ENCODE data around the gene CLEC4F.

The CLEC4F gene, protein sequence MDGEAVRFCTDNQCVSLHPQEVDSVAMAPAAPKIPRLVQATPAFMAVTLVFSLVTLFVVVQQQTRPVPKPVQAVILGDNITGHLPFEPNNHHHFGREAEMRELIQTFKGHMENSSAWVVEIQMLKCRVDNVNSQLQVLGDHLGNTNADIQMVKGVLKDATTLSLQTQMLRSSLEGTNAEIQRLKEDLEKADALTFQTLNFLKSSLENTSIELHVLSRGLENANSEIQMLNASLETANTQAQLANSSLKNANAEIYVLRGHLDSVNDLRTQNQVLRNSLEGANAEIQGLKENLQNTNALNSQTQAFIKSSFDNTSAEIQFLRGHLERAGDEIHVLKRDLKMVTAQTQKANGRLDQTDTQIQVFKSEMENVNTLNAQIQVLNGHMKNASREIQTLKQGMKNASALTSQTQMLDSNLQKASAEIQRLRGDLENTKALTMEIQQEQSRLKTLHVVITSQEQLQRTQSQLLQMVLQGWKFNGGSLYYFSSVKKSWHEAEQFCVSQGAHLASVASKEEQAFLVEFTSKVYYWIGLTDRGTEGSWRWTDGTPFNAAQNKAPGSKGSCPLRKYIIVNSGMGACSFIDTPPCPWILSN

GRCh38 chr2:70820499-70820898 lies at the start of gene CLEC4F:
TSS of gene CLEC4F (minus strand) at chr2:70820599. CDS start at chr2:70820523, 76 bp downstream.
- DNase-seq (ENCODE audit: low read depth in 2 of 2), result no peak

GRCh38 chr2:70868970-70869369 lies 48.6 kb upstream of the CLEC4F start:
- DNase-seq (ENCODE audit: low read depth in 2 of 2), result no peak

GRCh38 chr2:70861777-70862625 lies 41.6 kb upstream of the CLEC4F start:
- peak; percentile 26 to 41 for DNase-seq (ENCODE audit: low read depth in 2 of 2)

- no peak for DNase-seq (ENCODE audit: low read depth in 2 of 2)
Measured at GRCh38 chr2:70855667-70856066, 35.3 kb upstream of the CLEC4F start.

- DNase-seq (ENCODE audit: low read depth in 2 of 2), result no peak
Measured at GRCh38 chr2:70854411-70854810, 34.0 kb upstream of the CLEC4F start.

GRCh38 chr2:70852824-70853223 lies 32.4 kb upstream of the CLEC4F start:
- DNase-seq (ENCODE audit: low read depth in 2 of 2), result no peak

- DNase-seq (ENCODE audit: low read depth in 2 of 2), result no peak
Measured at GRCh38 chr2:70851704-70852103, 31.3 kb upstream of the CLEC4F start.

DNA sequence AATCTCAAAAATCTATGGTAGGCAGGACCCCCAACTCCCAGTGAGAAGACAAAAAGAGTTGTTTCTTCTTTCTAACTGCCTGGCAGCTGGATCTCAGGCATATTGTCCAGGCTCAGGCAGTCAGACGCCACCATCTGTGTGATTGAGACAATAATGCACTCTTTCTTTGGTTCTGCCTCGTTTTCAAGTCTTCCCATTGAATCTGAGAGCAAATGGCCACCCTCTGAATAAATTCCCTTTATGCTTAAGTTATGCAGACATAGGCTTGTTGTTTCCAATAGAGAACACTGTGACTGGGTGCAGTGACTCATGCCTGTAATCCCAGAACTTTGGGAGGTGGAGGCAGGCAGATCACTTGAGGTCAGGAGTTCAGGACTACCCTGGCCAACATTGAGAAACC lies 30.5 kb upstream of the CLEC4F start:
- DNase-seq (ENCODE audit: low read depth in 2 of 2), result no peak

DNA sequence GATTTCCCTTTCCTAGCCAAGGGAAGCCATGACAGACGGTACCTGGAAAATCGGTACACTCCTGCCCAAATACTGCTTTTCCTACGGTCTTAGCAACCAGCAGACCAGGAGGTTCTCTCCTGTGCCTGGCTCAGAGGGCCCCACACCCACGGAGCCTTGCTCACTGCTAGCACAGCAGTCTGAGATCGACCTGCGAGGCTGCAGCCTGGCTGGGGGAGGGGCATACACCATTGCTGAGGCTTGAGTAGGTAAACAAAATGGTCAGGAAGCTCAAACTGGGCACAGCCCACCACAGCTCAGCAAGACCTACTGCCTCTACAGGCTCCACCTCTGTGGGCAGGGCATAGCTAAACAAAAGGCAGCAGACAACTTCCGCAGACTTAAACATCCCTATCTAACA lies 22.0 kb upstream of the CLEC4F start:
- DNase-seq (ENCODE audit: low read depth in 2 of 2), result no peak

- no peak for DNase-seq (ENCODE audit: low read depth in 2 of 2)
Measured at GRCh38 chr2:70837980-70838925, 17.9 kb upstream of the CLEC4F start.

DNA sequence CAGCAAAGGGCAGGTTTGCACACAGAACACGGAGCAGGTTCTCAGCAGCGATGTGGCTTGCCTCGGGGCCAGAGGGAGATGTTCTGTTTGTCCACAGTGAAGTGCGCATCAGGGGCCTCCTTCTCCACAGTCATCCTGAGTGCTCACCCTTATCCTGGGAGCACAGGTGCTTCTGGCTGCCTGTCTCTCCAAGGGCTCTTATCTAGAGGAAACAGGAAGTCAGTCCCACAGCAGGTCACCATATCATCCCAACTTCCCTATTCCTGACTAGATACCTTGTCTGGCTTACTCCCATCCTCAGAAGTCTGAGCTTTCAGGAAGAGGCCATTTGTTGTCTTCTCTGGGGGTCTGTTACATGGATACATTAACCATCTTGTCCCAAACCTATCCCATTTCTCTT lies 15.2 kb upstream of the CLEC4F start, which contains the start of gene CD207:
Gene CD207 (minus strand): TSS at position 174 of the 400 bp plus-strand sequence. CDS start 40 bp downstream, at position 134.
- no peak for DNase-seq (ENCODE audit: low read depth in 2 of 2)

GRCh38 chr2:70834881-70835280 lies 14.5 kb upstream of the CLEC4F start:
- DNase-seq (ENCODE audit: low read depth in 2 of 2), result no peak

- no peak for DNase-seq (ENCODE audit: low read depth in 2 of 2)
Measured at GRCh38 chr2:70834106-70834505, 13.7 kb upstream of the CLEC4F start.

DNA sequence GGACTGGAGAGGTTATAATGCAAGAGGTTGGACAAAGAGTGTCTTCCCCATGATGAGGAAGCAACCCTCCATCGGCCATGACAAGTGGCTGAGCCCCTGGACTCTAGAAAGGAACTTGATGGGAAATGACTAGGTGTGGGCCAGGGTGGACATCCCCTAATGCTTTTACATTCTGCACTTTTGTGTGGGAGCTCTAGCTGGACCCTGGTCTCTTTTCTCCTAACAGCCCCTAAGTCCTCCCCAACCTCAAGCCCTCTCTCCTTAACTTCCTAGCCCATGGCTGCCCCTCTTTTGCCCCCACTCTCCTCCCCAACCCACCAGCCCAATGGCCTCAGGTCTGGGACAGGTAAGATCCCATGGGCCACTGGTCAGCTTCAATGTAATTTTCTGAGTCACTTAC lies 12.8 kb upstream of the CLEC4F start:
- DNase-seq (ENCODE audit: low read depth in 2 of 2), result no peak

GRCh38 chr2:70832386-70832785 lies 12.0 kb upstream of the CLEC4F start:
- DNase-seq (ENCODE audit: low read depth in 2 of 2), result no peak

DNA sequence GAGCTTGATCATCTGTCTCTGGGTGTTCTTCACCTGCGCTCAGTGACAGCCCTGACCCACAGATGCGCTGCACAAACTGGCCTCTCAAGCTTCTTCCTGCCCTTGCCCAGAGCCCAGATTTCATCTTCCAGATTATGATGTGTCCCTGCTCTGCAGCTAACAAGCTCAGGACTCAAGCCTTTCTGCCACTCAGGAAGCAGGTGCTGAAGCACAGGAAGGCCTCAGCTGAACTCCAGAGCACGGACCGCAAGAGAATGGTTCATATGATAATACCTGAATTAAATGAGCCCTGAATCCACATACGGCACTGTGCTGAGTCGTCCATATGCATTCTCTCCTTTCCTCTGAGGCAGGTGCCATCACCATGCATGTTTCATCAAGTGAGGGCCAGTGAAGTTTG lies 11.5 kb upstream of the CLEC4F start:
- no peak for DNase-seq (ENCODE audit: low read depth in 2 of 2)

GRCh38 chr2:70830366-70830765 lies 10.0 kb upstream of the CLEC4F start:
- no peak for DNase-seq (ENCODE audit: low read depth in 2 of 2)

DNA sequence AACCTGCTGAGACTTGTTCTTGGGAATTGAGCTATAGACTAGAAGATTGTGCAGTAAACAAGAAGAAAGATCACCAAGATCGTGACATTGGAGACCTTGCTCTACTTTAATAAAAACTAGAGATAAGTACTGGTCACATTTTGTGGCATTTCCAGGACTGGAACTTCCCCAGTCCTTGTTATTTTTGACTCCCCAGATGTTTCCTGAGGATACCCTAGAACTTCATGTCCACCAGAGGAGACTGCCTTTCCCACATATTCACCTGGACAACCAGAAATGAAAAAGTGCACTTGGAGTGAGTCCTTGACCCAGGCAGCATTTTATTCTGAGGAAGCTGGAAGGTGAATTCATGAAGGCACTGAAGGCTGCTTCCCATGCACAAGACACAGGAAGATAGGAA lies 9.5 kb upstream of the CLEC4F start:
- DNase-seq (ENCODE audit: low read depth in 2 of 2), result no peak

DNA sequence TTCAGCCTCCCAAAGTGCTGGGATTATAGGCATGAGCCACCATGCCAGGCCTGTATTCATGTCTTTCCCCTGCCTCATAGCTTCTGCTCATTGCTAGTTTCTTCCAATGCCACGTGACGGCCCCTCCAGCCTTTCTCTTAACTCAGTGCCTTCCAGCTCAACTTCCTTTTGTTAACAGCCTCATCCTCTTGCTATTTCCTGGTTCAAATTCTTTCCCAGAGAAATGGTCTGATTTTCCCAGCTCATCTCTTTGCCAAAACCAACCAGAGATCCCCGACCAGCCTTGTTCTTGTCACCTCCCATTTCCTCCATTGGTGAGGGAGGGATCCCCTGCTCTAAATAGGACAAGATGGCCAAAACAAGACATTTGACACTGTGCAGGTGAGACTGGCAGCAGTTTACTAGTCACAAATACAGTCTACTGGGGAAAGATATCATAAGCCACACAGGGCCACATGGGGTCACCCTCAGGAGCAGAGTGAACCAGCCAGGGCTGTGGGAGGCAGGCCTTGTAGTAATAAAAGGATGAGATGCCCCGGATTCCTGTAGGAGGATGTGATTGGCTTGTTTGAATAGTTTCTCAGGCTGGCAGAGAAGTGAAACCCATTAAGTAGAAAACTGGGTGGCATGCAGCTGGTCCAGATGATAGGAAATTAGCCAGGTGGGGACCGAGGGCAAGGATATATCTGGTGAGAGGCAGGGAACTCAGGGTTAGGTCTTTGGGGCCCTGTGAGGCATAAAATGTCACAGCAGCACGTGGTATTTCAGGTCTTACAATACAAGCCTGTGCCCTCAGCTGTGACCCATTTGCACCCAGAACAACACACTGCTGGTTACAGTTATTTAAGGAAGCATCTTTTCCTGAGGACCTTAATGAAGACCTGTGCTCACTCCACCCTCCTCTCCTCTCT lies 8.8 kb upstream of the CLEC4F start:
- no peak for DNase-seq (ENCODE audit: low read depth in 2 of 2)

- DNase-seq (ENCODE audit: low read depth in 2 of 2), result no peak
Measured at GRCh38 chr2:70828115-70828514, 7.7 kb upstream of the CLEC4F start.

Measured in activated CD8-positive, alpha-beta memory T cell treated with anti-CD3 and anti-CD28 coated beads for 4 hours (primary cell).